Stimulated activated CD8-positive, alpha-beta memory T cell treated with anti-CD3 and anti-CD28 coated beads, Interleukin-2, amount 100 ng/mL, for 48 hours (primary cell): ENCODE results near the gene DVL3.
"Not testable (repeated sequence)": the region's sequence is repeated elsewhere in the genome, so short reads cannot be mapped to it uniquely, and the experiment has no call there.

ENCODE experiments used
- DNase-seq, 2 donors: peaks; one replicate each; pipeline ENCODE4 v3.0.0-alpha.2; 2020; ENCODE audit warnings: low read depth in 2 of 2

DVL3 gene

DNA sequence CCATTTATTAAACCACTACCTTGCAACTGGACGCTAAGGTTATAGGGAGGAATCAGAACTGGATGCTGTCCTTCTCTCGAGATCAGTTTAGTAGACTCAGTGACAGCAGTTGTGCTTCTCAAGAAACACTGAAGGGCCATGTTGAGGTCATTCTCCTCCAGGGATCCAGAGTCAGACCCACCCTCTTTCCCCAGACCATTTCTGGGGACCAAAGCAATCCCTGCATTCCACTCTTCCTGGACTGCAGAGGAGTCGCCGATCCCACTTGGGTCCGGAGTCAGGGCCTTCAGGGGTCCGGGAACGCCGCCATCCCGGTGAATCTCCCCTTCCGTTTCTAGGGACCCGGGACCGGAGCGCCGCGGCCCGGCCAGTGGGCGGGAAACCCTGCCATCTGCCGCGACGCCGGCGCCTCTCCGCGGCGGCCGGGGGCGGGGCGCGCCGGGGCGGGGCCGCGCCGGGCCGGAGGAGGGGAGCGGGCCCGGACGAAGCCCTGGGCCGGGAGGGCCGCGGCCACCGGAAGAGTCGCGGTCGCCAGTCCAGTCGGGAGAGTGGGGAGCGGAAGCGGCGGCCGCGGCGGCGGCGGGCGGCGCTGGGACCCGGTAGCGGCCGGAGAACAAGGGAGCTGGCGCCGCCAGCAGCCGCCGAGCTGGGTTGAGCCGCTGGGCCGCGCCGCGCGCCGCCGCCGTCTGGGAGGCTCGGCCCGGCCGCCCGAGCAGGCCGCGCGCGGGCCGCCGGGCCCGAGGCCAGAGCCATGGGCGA lies at the start of gene DVL3:
Gene DVL3 (plus strand): TSS at position 493 of the 759 bp plus-strand sequence. CDS start 259 bp downstream, at position 752.
- peak in 1 of 2 donors; percentile 39 for DNase-seq

DNA sequence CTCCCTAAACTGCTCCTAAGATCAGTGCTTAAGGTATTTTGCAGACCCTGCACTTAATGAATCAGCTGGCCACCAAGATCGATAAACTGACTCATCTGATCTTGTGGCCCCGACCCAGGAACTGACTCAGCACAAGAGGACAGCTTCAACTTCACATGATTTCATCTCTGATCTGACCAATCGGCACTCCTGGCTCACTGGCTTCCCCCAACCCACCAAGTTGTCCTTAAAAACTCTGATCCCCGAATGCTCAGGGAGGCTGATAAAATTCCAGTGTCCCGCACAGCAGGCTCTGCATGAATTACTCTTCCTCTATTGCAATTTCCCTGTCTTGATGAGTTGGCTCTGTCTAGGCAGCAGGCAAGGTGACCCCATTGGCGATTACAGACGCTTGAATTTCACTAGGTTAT lies 44.9 kb upstream of the DVL3 start:
- no peak for DNase-seq

DNA sequence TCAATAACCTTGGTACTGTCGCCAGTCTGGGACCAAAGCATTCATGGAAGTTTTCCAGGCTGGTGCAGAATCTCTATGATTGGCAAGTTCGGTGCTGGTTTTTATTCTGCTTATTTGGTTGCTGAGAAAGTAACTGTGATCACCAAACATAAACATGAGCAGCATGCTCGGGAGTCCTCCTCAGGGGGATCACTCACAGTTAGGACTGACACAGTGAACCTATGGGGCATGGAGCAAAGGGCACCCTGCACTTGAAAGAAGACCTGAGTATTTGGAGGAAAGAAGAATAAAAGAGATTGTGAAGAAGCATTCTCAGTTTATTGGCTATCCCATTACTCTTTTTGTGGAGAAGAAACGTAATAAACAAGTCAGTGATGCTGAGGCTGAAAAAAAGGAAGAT lies 39.2 kb upstream of the DVL3 start:
- DNase-seq: no peak

DNA sequence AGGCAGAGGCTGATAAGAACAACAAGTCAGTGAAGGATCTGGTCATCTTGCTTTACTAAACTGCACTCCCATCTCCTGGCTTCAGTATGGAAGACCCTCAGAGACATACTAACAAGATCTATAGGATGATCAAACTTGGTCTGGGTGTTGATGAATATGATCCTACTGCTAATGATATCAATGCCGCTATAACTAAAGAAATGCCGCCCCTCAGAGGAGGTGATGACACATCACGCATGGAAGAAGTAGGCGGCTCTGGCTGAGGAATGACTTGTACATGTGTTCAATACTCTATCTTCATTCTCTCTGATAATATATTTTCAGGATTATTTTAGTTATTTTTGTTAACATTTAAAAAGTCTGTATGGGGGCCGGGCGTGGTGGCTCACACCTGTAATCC lies 37.5 kb upstream of the DVL3 start:
- DNase-seq: no peak

DNA sequence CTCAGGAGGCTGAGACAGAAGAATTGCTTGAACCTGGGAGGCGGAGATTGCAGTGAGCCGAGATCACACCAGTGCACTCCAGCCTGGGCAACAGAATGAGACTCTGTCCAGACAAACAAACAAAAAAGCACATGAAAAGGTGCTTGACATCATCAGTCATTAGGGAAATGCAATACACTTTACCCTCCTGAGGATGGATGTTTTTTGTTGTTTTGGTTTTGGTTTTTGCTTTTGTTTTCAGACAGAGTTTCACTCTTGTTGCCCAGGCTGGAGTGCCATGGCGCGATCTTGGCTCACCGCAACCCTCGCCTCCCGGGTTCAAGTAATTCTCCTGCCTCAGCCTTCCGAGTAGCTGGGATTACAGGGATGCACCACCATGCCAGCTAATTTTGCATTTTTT lies 34.1 kb upstream of the DVL3 start:
- not testable (repeated sequence) for DNase-seq

DNA sequence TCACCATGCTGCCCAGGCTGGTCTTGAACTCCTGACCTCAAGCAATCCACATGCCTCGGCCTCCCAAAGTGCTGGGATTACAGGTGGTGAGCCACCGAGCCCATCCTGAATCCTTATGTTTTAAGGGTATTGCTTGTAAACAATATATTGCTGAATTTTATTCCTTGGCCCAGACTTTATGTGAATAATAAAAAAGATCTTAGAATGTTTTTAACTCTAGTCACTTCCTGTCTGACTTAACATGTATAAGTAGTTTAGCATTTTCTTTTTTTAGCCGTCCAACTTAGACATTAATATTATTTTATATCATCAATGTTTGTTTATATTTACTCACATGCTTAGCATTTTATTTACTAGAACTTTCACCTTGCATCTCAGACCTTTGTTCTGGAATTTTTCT lies 29.2 kb upstream of the DVL3 start:
- DNase-seq: no peak

DNA sequence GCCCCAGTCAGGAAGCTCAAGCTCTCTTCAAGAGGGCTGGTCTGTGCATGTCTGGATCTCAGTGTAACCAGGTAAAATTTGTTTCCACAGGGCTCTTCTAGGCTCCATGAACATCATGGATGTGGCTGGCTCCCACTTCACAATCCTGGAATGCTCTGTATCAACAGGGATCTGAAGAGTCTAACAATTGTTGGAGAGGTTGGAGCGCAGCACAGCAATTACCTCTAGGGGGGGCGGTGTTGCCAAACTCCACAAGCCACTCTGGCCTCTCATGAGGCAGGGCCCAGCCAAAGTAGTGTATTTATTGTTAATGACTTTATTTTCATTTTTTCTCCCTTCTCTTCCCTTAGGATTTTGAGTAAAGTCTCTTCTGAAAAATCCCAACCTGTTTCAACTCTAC lies 26.2 kb upstream of the DVL3 start:
- no peak for DNase-seq

DNA sequence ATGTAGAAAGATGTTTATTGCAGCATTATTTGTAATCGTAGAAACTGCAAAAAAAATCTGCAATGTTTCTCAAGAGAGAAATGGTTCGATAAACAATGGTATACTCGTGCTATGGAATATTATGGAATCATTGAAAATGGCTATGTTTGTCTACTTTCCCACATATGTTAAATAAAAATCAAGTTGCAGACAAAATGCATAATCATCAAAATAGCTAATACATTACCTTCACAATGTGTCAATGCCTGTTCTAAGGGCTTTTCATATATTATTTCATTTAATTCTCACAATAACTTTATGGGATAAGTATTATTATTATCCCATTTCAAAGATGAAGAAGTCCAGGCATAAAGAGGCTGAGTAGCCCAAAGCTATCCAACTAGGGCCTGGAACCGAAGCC lies 22.2 kb upstream of the DVL3 start:
- DNase-seq: no peak

DNA sequence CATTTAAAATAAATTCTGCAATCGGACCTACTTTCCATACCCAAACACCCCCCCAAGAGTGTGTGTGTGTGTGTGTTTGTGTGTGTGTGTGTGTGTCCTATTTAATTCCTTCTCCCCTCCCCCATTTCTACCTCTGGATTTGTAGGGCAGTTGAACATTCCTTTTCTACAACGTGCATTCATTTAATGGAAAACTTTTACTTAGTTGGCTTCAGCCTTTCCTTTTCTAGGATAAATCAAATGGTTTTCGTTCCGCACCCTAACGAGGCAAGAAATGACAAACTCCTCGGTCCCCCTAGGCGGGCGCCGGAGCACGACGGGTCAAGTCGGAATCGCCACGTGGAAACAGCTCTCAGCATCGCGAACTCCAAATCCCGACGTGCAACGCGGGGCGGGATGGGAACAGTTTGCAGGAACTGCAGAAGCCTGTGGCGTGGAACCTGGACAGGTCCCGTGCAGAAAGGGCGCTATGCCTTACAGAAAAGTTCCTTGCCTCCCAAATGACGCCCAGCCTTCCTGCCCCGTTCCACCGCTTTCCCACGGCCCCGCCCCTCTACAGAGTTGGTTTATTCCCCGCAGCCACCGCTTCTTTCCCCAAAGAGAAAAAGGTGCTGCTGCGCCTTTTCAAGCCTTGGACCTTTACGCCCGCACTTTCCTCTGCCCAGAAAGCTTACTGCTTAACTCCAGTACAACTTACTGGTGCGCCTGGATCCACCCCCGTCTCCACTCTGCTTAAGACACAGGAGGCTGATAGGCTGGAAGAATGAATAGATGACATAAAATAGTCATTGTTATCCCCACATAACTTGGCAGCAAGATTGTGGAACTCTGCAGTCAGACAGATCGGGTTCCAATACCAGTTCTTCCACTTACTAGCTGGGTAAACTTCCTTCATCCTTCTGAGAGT lies 21.1 kb upstream of the DVL3 start:
- peak; percentile 44 to 55 for DNase-seq

DNA sequence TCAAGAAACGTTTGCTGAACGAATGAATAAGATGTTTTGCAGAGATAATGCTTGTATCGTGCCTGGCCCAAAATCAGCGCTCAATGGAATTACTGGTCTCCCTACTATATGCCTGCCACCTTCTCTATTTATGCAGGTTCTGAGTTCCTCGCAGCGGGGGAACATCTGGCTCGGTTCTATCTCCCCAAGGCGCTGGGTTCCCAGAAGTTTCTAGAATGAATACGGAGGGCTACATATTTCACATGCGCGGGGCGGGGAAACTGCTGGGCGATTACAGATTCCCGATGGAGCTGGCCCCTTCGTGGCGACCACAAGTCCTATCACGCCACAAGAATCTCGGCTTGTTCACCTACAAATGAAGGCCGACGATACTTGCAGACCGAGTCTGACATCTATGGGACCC lies 20.4 kb upstream of the DVL3 start:
- DNase-seq: no peak

DNA sequence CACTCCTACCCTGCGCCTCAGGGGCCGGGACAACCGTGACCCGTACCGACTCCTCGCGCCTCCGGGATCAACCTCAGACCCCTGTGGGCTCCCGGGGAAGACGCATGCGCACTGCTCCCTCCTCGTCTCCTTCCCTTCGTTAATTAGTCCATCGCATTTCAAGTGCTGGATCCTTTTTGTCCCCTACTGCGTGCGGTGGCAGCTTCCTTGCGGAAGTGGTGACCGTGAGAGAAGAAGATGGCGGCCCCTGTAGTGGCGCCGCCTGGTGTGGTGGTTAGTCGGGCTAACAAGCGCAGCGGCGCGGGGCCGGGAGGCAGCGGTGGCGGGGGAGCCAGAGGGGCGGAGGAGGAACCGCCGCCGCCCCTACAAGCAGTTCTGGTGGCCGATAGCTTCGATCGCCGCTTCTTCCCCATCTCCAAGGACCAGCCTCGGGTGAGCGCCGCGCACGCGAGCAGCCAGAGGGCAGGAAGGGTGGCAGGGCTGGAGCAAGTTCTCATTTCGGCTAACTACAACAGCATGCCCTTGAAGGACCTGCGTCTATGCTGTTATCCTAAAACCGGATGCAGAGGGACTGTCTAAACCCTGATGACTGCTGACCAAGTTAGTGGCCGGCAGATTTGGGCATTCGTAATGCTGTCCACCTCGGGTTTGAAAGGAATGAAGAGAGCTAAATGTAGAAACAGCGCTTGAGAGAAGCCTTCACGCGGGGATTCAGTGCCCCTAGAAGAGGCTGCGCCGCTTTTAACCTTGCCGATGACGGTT lies 19.8 kb upstream of the DVL3 start, which contains the start of gene EIF2B5:
Gene EIF2B5 (plus strand): TSS at position 210 of the 762 bp plus-strand sequence. CDS start 28 bp downstream, at position 238.
- DNase-seq: peak; percentile 72 to 84

DNA sequence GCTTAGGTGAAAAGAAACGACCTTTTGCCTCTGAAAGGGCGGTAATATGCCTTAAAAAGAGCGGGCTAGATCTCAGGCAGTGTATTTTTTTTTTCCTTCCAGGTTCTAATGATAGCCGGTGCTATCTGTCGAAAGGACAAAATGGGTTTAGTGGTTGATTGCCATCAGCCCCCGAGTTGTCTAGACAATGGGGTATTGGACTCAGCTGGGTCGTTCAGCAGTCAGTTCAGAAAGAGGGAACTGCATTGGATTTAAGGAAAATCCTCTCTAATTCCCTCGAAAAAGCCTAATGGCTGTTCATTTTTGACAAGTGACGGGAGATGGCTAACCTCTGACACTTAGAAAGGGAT lies 19.3 kb upstream of the DVL3 start:
- DNase-seq: no peak

DNA sequence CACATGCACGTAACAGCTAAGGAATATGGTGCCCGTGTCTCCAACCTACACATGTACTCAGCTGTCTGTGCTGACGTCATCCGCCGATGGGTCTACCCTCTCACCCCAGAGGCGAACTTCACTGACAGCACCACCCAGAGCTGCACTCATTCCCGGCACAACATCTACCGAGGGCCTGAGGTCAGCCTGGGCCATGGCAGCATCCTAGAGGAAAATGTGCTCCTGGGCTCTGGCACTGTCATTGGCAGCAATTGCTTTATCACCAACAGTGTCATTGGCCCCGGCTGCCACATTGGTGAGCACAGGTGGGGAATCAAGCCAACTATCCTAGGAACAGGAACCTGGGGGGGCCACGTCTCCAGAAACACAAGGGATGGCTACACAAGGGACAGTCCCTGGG lies 14.7 kb upstream of the DVL3 start:
- DNase-seq: no peak

DNA sequence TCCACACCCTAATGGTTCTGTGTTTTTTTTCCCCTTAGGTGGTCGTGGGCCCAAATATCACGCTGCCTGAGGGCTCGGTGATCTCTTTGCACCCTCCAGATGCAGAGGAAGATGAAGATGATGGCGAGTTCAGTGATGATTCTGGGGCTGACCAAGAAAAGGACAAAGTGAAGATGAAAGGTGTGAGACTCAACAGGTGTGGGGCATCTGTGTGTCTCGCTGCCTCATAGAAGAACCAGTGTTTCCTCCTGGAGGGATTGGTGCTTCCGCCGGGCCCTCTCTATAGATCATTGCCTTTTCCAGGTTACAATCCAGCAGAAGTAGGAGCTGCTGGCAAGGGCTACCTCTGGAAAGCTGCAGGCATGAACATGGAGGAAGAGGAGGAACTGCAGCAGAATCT lies 13.0 kb upstream of the DVL3 start:
- DNase-seq: no peak

DNA sequence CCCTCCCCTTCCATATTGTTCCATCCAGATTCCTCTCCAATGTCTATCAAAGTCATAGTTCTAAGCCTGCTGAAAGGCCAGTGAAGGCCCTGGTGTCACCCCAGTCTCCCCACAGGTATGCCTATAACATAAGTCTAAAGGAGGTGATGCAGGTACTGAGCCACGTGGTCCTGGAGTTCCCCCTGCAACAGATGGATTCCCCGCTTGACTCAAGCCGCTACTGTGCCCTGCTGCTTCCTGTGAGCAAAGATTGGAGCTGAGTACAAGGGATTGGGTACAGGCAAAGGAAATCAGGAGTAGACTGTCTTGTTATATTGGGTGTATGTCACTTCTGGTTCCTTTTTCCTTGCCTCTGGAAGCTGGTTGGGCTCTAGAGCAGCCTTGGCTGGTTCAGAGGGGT lies 11.8 kb upstream of the DVL3 start:
- DNase-seq: no peak

DNA sequence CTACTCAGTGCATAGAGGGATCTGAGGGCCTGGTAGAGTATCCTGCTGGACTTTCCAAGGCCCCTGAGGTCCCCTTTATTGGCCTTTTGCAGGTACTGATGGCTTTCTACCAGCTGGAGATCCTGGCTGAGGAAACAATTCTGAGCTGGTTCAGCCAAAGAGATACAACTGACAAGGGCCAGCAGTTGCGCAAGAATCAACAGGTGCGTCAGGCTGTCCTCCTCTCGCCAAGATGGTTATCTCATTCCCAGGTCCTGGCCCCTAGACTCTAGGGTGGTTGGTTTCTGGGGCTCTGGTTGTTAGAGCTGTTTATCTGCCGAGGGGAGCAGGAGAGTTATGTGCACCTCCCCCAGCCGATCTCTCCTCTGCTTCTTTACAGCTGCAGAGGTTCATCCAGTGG lies 10.7 kb upstream of the DVL3 start:
- DNase-seq: no peak

DNA sequence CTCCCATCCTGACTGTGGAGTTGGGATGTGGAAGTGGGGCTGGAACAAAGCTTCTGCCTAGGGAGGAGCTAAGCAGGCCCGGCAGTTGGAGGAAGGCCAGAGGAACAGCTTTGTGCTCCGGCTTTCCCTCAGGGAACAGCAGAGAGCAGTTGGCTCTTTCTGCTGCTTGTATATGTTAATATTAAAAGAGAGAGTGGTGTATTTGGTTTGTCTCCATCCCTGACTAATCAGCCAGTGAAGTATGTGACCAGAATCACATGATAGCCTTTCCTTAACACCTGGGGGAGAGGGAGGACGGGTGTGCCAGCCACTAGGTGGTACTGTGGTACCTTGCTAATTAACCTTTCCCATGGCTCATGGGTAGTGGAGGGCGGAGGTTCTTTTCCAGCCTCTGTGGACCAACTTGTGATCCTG lies 10.1 kb upstream of the DVL3 start:
- no peak for DNase-seq

DNA sequence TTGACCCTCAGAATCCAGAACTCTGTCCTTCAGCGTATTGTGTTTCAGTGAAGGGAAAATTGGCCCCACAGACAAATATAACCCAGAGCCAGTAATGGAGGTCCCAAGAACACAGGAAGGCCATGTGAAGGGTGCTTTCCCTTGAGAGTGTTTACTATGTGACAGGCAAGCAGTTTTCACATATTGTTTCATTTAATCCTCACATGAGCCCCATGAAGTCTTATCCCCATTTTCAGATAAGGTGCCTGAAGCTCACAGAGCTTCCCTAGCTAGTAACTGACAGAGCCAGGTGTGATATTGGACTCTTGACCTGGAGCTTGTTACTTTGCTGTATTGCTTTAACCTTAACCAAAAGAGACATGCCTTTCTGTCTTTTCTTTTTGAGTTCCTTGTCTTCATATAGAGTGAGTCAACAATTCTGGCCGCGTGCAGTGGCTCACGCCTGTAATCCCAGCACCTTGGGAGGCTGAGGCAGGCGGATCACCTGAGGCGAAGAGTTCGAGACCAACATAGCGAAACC lies 9.4 kb upstream of the DVL3 start:
- no peak for DNase-seq

DNA sequence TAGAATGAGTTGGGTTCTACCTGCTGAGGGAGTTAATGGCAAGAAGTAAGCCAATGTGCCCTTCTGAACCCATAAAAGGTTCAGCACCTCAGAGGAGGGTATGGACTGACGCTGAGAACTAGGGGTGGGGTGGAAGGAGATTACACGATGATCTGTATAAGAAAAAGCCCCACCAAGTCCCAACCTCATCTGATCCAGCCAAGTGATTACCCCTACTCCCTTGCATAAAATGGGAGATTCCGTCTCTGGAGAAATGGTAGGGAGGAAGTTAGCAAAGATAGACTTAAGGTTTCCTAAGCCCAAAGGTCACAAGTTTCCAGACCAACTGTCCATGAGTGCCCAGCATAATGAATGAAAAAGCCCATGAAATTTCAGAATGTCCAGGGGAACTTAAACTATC lies 7.1 kb upstream of the DVL3 start:
- no peak for DNase-seq

DNA sequence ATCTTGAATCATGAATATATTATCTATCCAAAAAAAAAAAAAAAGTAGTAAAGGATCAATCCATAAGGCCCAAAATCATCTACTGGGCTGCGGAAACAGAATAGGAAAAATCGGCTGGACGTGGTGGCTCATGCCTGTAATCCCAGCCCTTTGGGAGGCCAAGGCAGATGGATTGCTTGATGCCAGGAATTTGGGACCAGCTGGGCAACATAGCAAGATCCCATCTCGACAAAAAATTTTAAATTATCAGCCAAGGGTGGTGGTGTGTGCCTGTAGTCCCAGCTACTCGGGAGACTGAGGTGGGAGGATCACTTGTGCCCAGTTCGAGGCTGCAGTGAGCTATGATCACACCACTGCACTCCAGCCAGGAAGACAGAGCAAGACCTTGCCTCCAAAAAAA lies 6.1 kb upstream of the DVL3 start:
- no peak for DNase-seq

DNA sequence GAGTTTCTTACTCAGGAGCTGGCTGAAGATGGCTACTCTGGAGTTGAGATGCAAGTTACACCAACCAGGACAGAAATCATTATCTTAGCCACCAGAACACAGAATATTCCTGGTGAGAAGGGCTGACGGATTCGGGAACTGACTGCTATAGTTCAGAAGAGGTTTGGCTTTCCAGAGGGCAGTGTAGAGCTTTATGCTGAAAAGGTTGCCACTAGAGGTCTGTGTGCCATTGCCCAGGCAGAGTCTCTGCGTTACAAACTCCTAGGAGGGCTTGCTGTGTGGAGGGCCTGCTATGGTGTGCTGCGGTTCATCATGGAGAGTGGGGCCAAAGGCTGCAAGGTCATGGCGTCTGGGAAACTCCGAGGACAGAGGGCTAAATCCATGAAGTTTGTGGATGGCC lies 5.4 kb upstream of the DVL3 start:
- DNase-seq: not testable (repeated sequence)
